HG03139 (cell line): ENCODE measurements around the gene B4GALT2.

Source experiments
- ATAC-seq: cut with Tn5 transposase; IDR thresholded peaks from one replicate; pipeline ENCODE4 v1.9.1; 2021; ENCODE audit not compliant: unreplicated experiment

Gene B4GALT2

GRCh38 chr1:44025816-44026215 lies 46.8 kb downstream of the B4GALT2 start:
- ATAC-seq: no peak

- ATAC-seq: no peak
These were observed 48.3 kb downstream of the B4GALT2 start for GRCh38 chr1:44027320-44027719.

- peak; percentile 8 for ATAC-seq
These were observed 50.4 kb downstream of the B4GALT2 start for GRCh38 chr1:44029260-44029910.

- ATAC-seq: peak; percentile 67
These were observed 51.0 kb downstream of the B4GALT2 start for GRCh38 chr1:44029911-44030604.

- ATAC-seq: peak; percentile 26
These were observed 51.7 kb downstream of the B4GALT2 start for GRCh38 chr1:44030605-44031251.

GRCh38 chr1:44031252-44032169 lies 52.5 kb downstream of the B4GALT2 start, which contains the start of gene SLC6A9:
Gene SLC6A9 (minus strand): TSS chr1:44031462. CDS start chr1:44024277, 7,185 bp downstream.
- ATAC-seq: no peak

- no peak for ATAC-seq
These were observed 53.3 kb downstream of the B4GALT2 start for GRCh38 chr1:44032170-44032790.

GRCh38 chr1:44033041-44033575 lies 54.1 kb downstream of the B4GALT2 start:
- no peak for ATAC-seq

- ATAC-seq: no peak
These were observed 54.7 kb downstream of the B4GALT2 start for GRCh38 chr1:44033756-44034155.

- no peak for ATAC-seq
These were observed 55.4 kb downstream of the B4GALT2 start for GRCh38 chr1:44034423-44034822.

- no peak for ATAC-seq
These were observed 56.1 kb downstream of the B4GALT2 start for GRCh38 chr1:44034976-44035716.

- no peak for ATAC-seq
These were observed 56.9 kb downstream of the B4GALT2 start for GRCh38 chr1:44035726-44036408.

- no peak for ATAC-seq
These were observed 57.6 kb downstream of the B4GALT2 start for GRCh38 chr1:44036409-44037139.

- ATAC-seq: no peak
These were observed 58.1 kb downstream of the B4GALT2 start for GRCh38 chr1:44037154-44037553.

GRCh38 chr1:44038876-44039657 lies 60.1 kb downstream of the B4GALT2 start:
- ATAC-seq: no peak

GRCh38 chr1:44040418-44040817 lies 61.4 kb downstream of the B4GALT2 start:
- ATAC-seq: no peak
